Measurements from ENCODE around the gene UPP1. TPM values are rescaled to one million over a fixed set of nuclear protein-coding genes. Genes with fewer than 3 reads are reported as not detected.

Gene UPP1
- total RNA-seq: 10 to 100 TPM; 11.6 to 50.5 (median 27.3) TPM

- TF ChIP-seq CTCF (IDR thresholded peaks at IDR 0.05; ENCODE audit: low read depth): no peak
Measured at GRCh38 chr7:48089046-48090003, at the start of gene UPP1. UPP1 (plus strand) TSS chr7:48089265; CDS start chr7:48094784, 5,519 bp downstream.

- no peak for TF ChIP-seq CTCF (IDR thresholded peaks at IDR 0.05; ENCODE audit: low read depth)
Measured at GRCh38 chr7:48040944-48041652, 48.0 kb upstream of the UPP1 start.

GRCh38 chr7:48041653-48041970 lies 47.5 kb upstream of the UPP1 start:
- TF ChIP-seq CTCF (IDR thresholded peaks at IDR 0.05; ENCODE audit: low read depth): no peak

GRCh38 chr7:48042216-48042615 lies 46.8 kb upstream of the UPP1 start:
- no peak for TF ChIP-seq CTCF (IDR thresholded peaks at IDR 0.05; ENCODE audit: low read depth)

- TF ChIP-seq CTCF (IDR thresholded peaks at IDR 0.05; ENCODE audit: low read depth): no peak
Measured at GRCh38 chr7:48042636-48043035, 46.4 kb upstream of the UPP1 start.

- no peak for TF ChIP-seq CTCF (IDR thresholded peaks at IDR 0.05; ENCODE audit: low read depth)
Measured at GRCh38 chr7:48045195-48045765, 43.8 kb upstream of the UPP1 start.

GRCh38 chr7:48046458-48046857 lies 42.6 kb upstream of the UPP1 start:
- TF ChIP-seq CTCF (IDR thresholded peaks at IDR 0.05; ENCODE audit: low read depth): no peak

Data from subcutaneous adipose tissue (tissue), 4 donors.